Right atrium auricular region (tissue), 2 donors: ENCODE measurements around the gene PHACTR4. TPM values are rescaled to one million over a fixed set of nuclear protein-coding genes. Genes with fewer than 3 reads are reported as not detected.
"Not testable (repeated sequence)": the region's sequence is repeated elsewhere in the genome, so short reads cannot be mapped to it uniquely, and the experiment has no call there.

Source experiments
- DNase-seq: peaks from one replicate; pipeline ENCODE4 v3.0.0-alpha.2; 2019; ENCODE audit warnings: low spot score
- H3K27ac ChIP-seq, 2 donors: fragments of 200-600 bp; sonication (generic); 1 replicate in 1 of 2; 2 replicates in 1 of 2; pipeline ENCODE4 v1.5.1; 2016 to 2019
- H3K27me3 ChIP-seq, 2 donors: fragments of 200-600 bp; sonication (generic); one replicate each; pipeline versions ENCODE4 v1.5.1 to v1.6.0; 2017 to 2019
- H3K36me3 ChIP-seq: fragments of 200-600 bp; sonication (generic); one replicate; pipeline ENCODE4 v1.5.1; 2016
- H3K4me1 ChIP-seq, 2 donors: fragments of 200-600 bp; sonication (generic); one replicate each; pipeline versions ENCODE4 v1.5.1 to v1.6.0; 2017 to 2019
- H3K4me3 ChIP-seq, 2 donors: fragments of 200-600 bp; sonication (generic); 1 replicate in 1 of 2; 2 replicates in 1 of 2; pipeline ENCODE4 v1.5.1; 2017 to 2019; ENCODE audit warnings: mild to moderate bottlenecking in 1 of 2, moderate library complexity in 1 of 2
- H3K9me3 ChIP-seq, 2 donors: fragments of 200-600 bp; sonication (generic); one replicate each; pipeline ENCODE4 v1.5.1; 2019
- CTCF ChIP-seq, 2 donors: fragments of 200-600 bp; sonication (generic); IDR thresholded peaks; one replicate each; pipeline ENCODE4 v1.5.1; 2019; ENCODE audit warnings: antibody characterized with exemption in 2 of 2
- total RNA-seq, 2 donors: library from RNA; depleted of rRNA; stranded (reverse); fragments of >200 nt; gene quantifications; one replicate each; pipeline ENCODE4 v1.1.0, GENCODE V29; 2016

Gene PHACTR4
- total RNA-seq, 2 donors from 2014 or later = 15.8 to 22.4 TPM

- peaks cover 6% of the 10 kb centered on the region for H3K36me3 ChIP-seq
- H3K4me3 ChIP-seq = no peak overlapping the region
- H3K27me3 ChIP-seq = no peaks in the 10 kb centered on the region
- no peak overlapping the region for H3K27ac ChIP-seq
- H3K4me1 ChIP-seq = no peaks in the 10 kb centered on the region
- DNase-seq = no peak
- no peak for TF ChIP-seq CTCF (IDR thresholded peaks at IDR 0.05)
- H3K9me3 ChIP-seq = no peaks in the 10 kb centered on the region
These were observed 168.1 kb downstream of the PHACTR4 start for GRCh38 chr1:28537457-28538199.

GRCh38 chr1:28538286-28538685, 168.7 kb downstream of the PHACTR4 start:
- no peak for TF ChIP-seq CTCF (IDR thresholded peaks at IDR 0.05)
- DNase-seq = no peak
- peaks cover 6% of the 10 kb centered on the region for H3K36me3 ChIP-seq
- no peaks in the 10 kb centered on the region for H3K27me3 ChIP-seq
- no peaks in the 10 kb centered on the region for H3K4me1 ChIP-seq
- H3K4me3 ChIP-seq = no peak overlapping the region
- no peaks in the 10 kb centered on the region for H3K9me3 ChIP-seq
- H3K27ac ChIP-seq = no peak overlapping the region

- Histone ChIP-seq H3K4me3 (no peak overlapping the region), H3K36me3 (no peaks in the 10 kb centered on the region), H3K9me3 (no peaks in the 10 kb centered on the region), H3K4me1 (no peaks in the 10 kb centered on the region), H3K27ac (no peak overlapping the region), H3K27me3 (no peaks in the 10 kb centered on the region)
- no peak for TF ChIP-seq CTCF (IDR thresholded peaks at IDR 0.05)
- DNase-seq = no peak
These were observed 171.1 kb downstream of the PHACTR4 start for GRCh38 chr1:28540651-28541050.

GRCh38 chr1:28541414-28542015, 172.0 kb downstream of the PHACTR4 start:
- DNase-seq, H3K36me3 ChIP-seq, H3K27ac ChIP-seq, H3K27me3 ChIP-seq, H3K4me1 ChIP-seq, H3K9me3 ChIP-seq, H3K4me3 ChIP-seq: not testable (repeated sequence)

- no peak for TF ChIP-seq CTCF (IDR thresholded peaks at IDR 0.05)
- Histone ChIP-seq H3K36me3 (no peaks in the 10 kb centered on the region), H3K27me3 (no peaks in the 10 kb centered on the region), H3K9me3 (no peaks in the 10 kb centered on the region), H3K4me3 (no peak overlapping the region), H3K4me1 (no peaks in the 10 kb centered on the region), H3K27ac (no peak overlapping the region)
- no peak for DNase-seq
These were observed 175.7 kb downstream of the PHACTR4 start for GRCh38 chr1:28545246-28545628.

GRCh38 chr1:28548318-28548717, 178.8 kb downstream of the PHACTR4 start:
- TF ChIP-seq CTCF (IDR thresholded peaks at IDR 0.05) = no peak
- H3K9me3 ChIP-seq = no peaks in the 10 kb centered on the region
- H3K27me3 ChIP-seq = no peaks in the 10 kb centered on the region
- DNase-seq = no peak
- H3K27ac ChIP-seq = no peak overlapping the region
- H3K4me1 ChIP-seq = peaks cover 0 to 3% of the 10 kb centered on the region in 2 donors
- H3K4me3 ChIP-seq = no peak overlapping the region
- no peaks in the 10 kb centered on the region for H3K36me3 ChIP-seq

Other genes with a start within 250 kb of the PHACTR4 start
- 1 to 10 TPM; 1.3 to 4.6 TPM for gene PTAFR, start 193.1 kb upstream of the PHACTR4 start, total RNA-seq
- 10 to 100 TPM; 45.8 to 55.3 TPM for gene DNAJC8, start 136.7 kb upstream of the PHACTR4 start, total RNA-seq
- gene ATP5IF1, start 133.6 kb upstream of the PHACTR4 start, total RNA-seq = 100 to 1,000 TPM; 472 to 881 TPM
- gene SESN2, start 110.2 kb upstream of the PHACTR4 start, total RNA-seq = 1 to 10 TPM; 4.1 to 8.9 TPM
- gene MED18, start 40.7 kb upstream of the PHACTR4 start, total RNA-seq = 1 to 10 TPM; 5.8 to 6.4 TPM
- gene RCC1, start 136.3 kb downstream of the PHACTR4 start, total RNA-seq = 1 to 10 TPM; 6.2 to 8.1 TPM
- gene TRNAU1AP, start 183.3 kb downstream of the PHACTR4 start, total RNA-seq = 10 to 100 TPM in 1 of 2 donors, 1 to 10 TPM in 1; 7.4 to 12.6 TPM
- gene RAB42, start 222.5 kb downstream of the PHACTR4 start, total RNA-seq = 1 to 10 TPM; 1.5 to 2.0 TPM